GM12874 (cell line): ENCODE results near the gene OR10A5.

Experiments
- CTCF ChIP-seq: IDR thresholded peaks from 2 replicates; pipeline ENCODE4 v1.5.1; 2011; ENCODE audit warnings: low read depth, mild to moderate bottlenecking, control low read depth, low read length, moderate library complexity; ENCODE audit not compliant: insufficient read depth

OR10A5 gene

GRCh38 chr11:6876325-6876724 lies 30.8 kb downstream of the OR10A5 start, which contains the start of gene OR10A4:
Gene OR10A4, plus strand, starts transcription at chr11:6876625. Its CDS starts 23 bp downstream, at chr11:6876648.
- no peak for TF ChIP-seq CTCF

- no peak for TF ChIP-seq CTCF
Observed at GRCh38 chr11:6876914-6877313, 31.4 kb downstream of the OR10A5 start.

GRCh38 chr11:6882751-6883150 lies 37.3 kb downstream of the OR10A5 start:
- no peak for TF ChIP-seq CTCF

GRCh38 chr11:6888830-6889229 lies 43.3 kb downstream of the OR10A5 start:
- no peak for TF ChIP-seq CTCF

- TF ChIP-seq CTCF, result no peak
Observed at GRCh38 chr11:6889835-6890234, 44.4 kb downstream of the OR10A5 start.

GRCh38 chr11:6892400-6892799 lies 46.9 kb downstream of the OR10A5 start, which contains the start of gene OR2D2:
Gene OR2D2, minus strand, starts transcription at chr11:6892500. Its CDS starts 0 bp downstream, at chr11:6892500.
- no peak for TF ChIP-seq CTCF

- TF ChIP-seq CTCF, result no peak
Observed at GRCh38 chr11:6894097-6894496, 48.6 kb downstream of the OR10A5 start.
